OCI-LY7 (cell line): Measurements from ENCODE around the gene TMEM167B.

Experiments used
- CTCF ChIP-seq: fragments of 200-600 bp; sonication (generic); conservative IDR thresholded peaks from 2 replicates; pipeline ENCODE4 v1.5.1; 2014; ENCODE audit warnings: mild to moderate bottlenecking, antibody characterized with exemption, low read length, moderate library complexity, mixed read lengths
- EZH2phosphoT487 ChIP-seq: fragments of 200-600 bp; sonication (generic); IDR thresholded peaks from 2 replicates; pipeline ENCODE4 v1.6.1; 2018; ENCODE audit warnings: low read depth, borderline replicate concordance, mild to moderate bottlenecking, mixed run types, antibody characterized with exemption, low read length, moderate library complexity, mixed read lengths

DNA sequence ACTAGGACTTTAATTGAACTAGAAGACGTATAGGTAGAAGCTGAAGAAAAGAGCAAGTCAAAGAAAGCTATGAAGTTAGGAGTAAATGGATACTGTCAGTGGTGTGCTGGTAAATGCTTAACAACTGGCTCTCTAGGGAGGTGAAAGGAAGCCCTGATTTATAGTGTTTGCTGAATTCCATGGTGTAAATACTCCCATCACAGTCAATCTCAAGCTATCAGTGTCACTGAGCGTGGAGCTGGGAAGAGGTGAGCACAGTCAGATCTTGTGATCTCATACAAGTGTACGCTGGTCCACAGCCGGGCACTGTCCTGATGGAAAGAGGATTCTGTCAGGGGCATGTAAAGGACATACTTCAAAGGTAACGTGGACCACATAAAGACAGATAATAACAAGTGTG lies 51.7 kb downstream of the TMEM167B start:
- TF ChIP-seq CTCF (no peak), EZH2phosphoT487 (no peak)
